Psoas muscle (tissue), 8 donors: ENCODE results near the gene RBM47. TPM values are rescaled to one million over a fixed set of nuclear protein-coding genes. Genes with fewer than 3 reads are reported as not detected.

Experiments
- ATAC-seq, 4 donors: fragments of 200-7000 bp; cut with Tn5 transposase; one replicate each; pipeline ENCODE4 v1.9.1; 2020; ENCODE audit warnings: moderate library complexity in 3 of 4, mild to moderate bottlenecking in 2 of 4
- DNase-seq, 2 donors: peaks; one replicate each; pipeline ENCODE4 v3.0.0-alpha.2; 2020
- H3K27ac ChIP-seq: fragments of 200-600 bp; one replicate; pipeline ENCODE4 v1.8.0; 2022
- H3K27me3 ChIP-seq, 3 donors: fragments of 200-600 bp in 1 of 3; one replicate each; pipeline versions ENCODE4 v1.6.1 to v1.8.0; 2013 to 2022; ENCODE audit warnings: low read length in 2 of 3, mild to moderate bottlenecking in 2 of 3, moderate library complexity in 1 of 3; ENCODE audit not compliant: insufficient read depth in 3 of 3
- H3K36me3 ChIP-seq, 2 donors: fragments of 200-600 bp in 1 of 2; one replicate each; pipeline versions ENCODE4 v1.6.1 to v1.8.0; 2013 to 2022; ENCODE audit warnings: low read depth in 1 of 2, mild to moderate bottlenecking in 1 of 2, moderate library complexity in 1 of 2; ENCODE audit not compliant: insufficient read depth in 1 of 2
- H3K4me1 ChIP-seq: fragments of 200-600 bp; one replicate; pipeline ENCODE4 v1.8.0; 2022
- H3K4me3 ChIP-seq: fragments of 200-600 bp; one replicate; pipeline ENCODE4 v1.8.0; 2022; ENCODE audit warnings: mild to moderate bottlenecking
- H3K9me3 ChIP-seq: fragments of 200-600 bp; one replicate; pipeline ENCODE4 v1.8.0; 2022
- CTCF ChIP-seq: fragments of 200-600 bp; IDR thresholded peaks from one replicate; pipeline ENCODE4 v1.8.0; 2022; ENCODE audit warnings: antibody characterized with exemption
- WGBS, 3 donors: extraction: QIAGEN DNeasy Blood & Tissue Kit; methylation state at CpG; one replicate each; pipeline versions ENCODE4 v1.1.6 to v1.1.7; 2013; 5-methylcytosine and 5-hydroxymethylcytosine counted together
- intact Hi-C, 2 donors: fragments of 100-400 bp; cut with DNase I; formaldehyde crosslinking; loops; one replicate each; pipeline versions ENCODE4 v1.11.0 to v1.14.2; 2022
- polyA plus RNA-seq, 3 donors: library from polyadenylated mRNA; stranded (reverse); fragments of 200-250 nt; gene quantifications; one replicate each; pipeline ENCODE4 v1.2.3, GENCODE V29; 2013
- total RNA-seq, 4 donors: library from RNA; stranded (reverse); fragmentation: NEBNext Ultra II Directional in 2 of 4; extraction: Animal tissue kit (Norgen Biotek cat#: 25700) in 2 of 4; gene quantifications; one replicate each; pipeline versions ENCODE4 v1.2.1 to v1.2.4, GENCODE V29; 2021 to 2023
- donor health status: healthy with polysubstance abuse.
- donor health status: DM: no; HTN: no; CAD: no; lungs with moderate emphysema.
- donor health status: Bipolar disorder and iron deficiency.
- donor health status: healthy.
- donor health status: DM: yes; HTN: yes; CAD: no.
- donor health status: DM: no; HTN: no; CAD: no.
- donor health status: DM: no; HTN: no; CAD: no.
- donor health status: DM: yes; HTN: yes; CAD: no.

Gene RBM47
- total and polyA plus RNA-seq, 7 donors = 0.17 to 2.3 (median 1.2) TPM

- no peaks in the 10 kb centered on the region for H3K9me3 ChIP-seq
- no peak for TF ChIP-seq CTCF
- intact Hi-C loops = no loop called here
- H3K4me1 ChIP-seq = no peaks in the 10 kb centered on the region
- ATAC-seq = no peak
- H3K4me3 ChIP-seq = no peak overlapping the region
- 68 to 75% (median 73%) methylated on average over 9 of the region's 9 CpGs for WGBS, 3 donors
- H3K27ac ChIP-seq = no peak overlapping the region
- H3K27me3 ChIP-seq = peaks cover 0 to 3% (median 0%) of the 10 kb centered on the region in 3 donors
- no peaks in the 10 kb centered on the region for H3K36me3 ChIP-seq
- DNase-seq = no peak
Measured at GRCh38 chr4:40473578-40474388, 155.9 kb downstream of the RBM47 start.

- Histone ChIP-seq H3K4me1 (no peaks in the 10 kb centered on the region), H3K36me3 (no peaks in the 10 kb centered on the region), H3K4me3 (no peak overlapping the region), H3K9me3 (no peaks in the 10 kb centered on the region), H3K27ac (no peak overlapping the region), H3K27me3 (peaks cover 0 to 3% (median 0%) of the 10 kb centered on the region in 3 donors)
- 89 to 96% (median 93%) methylated on average over 3 of the region's 3 CpGs for WGBS, 3 donors
- TF ChIP-seq CTCF = no peak
- intact Hi-C loops = no loop called here
- ATAC-seq (no peak), DNase-seq (no peak)
Measured at GRCh38 chr4:40471923-40472322, 157.7 kb downstream of the RBM47 start.

- ATAC-seq (no peak), DNase-seq (no peak)
- no peaks in the 10 kb centered on the region for H3K9me3 ChIP-seq
- H3K27me3 ChIP-seq = no peaks in the 10 kb centered on the region
- H3K4me3 ChIP-seq = no peak overlapping the region
- no peak for TF ChIP-seq CTCF
- H3K4me1 ChIP-seq = no peaks in the 10 kb centered on the region
- WGBS, 3 donors = 87 to 100% (median 97%) methylated on average over 1 of the region's 1 CpG
- H3K27ac ChIP-seq = no peak overlapping the region
- no peaks in the 10 kb centered on the region for H3K36me3 ChIP-seq
- intact Hi-C loops = no loop called here
Measured at GRCh38 chr4:40466789-40467188, 162.9 kb downstream of the RBM47 start.

- 47 to 50% (median 50%) methylated on average over 5 of the region's 5 CpGs for WGBS, 3 donors
- no peaks in the 10 kb centered on the region for H3K9me3 ChIP-seq
- H3K4me1 ChIP-seq = no peaks in the 10 kb centered on the region
- no peak overlapping the region for H3K27ac ChIP-seq
- no peaks in the 10 kb centered on the region for H3K27me3 ChIP-seq
- H3K36me3 ChIP-seq = no peaks in the 10 kb centered on the region
- intact Hi-C loops = no loop called here
- no peak overlapping the region for H3K4me3 ChIP-seq
- ATAC-seq (no peak), DNase-seq (no peak)
- no peak for TF ChIP-seq CTCF
Measured at GRCh38 chr4:40462326-40462725, 167.3 kb downstream of the RBM47 start.

GRCh38 chr4:40461879-40462278 lies 167.8 kb downstream of the RBM47 start:
- 84 to 90% (median 85%) methylated on average over 7 of the region's 7 CpGs for WGBS, 3 donors
- ATAC-seq (no peak), DNase-seq (no peak)
- Histone ChIP-seq H3K4me3 (no peak overlapping the region), H3K36me3 (no peaks in the 10 kb centered on the region), H3K27me3 (no peaks in the 10 kb centered on the region), H3K27ac (no peak overlapping the region), H3K4me1 (no peaks in the 10 kb centered on the region), H3K9me3 (no peaks in the 10 kb centered on the region)
- intact Hi-C loops = no loop called here
- no peak for TF ChIP-seq CTCF
